K562 (cell line): ENCODE measurements around the gene PPP1R3C. TPM values are rescaled to one million over a fixed set of nuclear protein-coding genes. Genes with fewer than 3 reads are reported as not detected.

Experiments used
- ATAC-seq: fragments of 200-7000 bp; cut with Tn5 transposase; 3 replicates; pipeline ENCODE4 v1.9.1; 2020; ENCODE audit warnings: moderate library complexity
- BruUV-seq: library from RNA; stranded (reverse); fragments of 400-500 nt; replicated peaks from 2 replicates; lab custom pipeline; 2021; lab: Mats Ljungman, UMichigan
- CTCF ChIA-PET: fragments of 300-600 bp; formaldehyde crosslinking; extraction: SDS; loops from one replicate; lab custom pipeline; 2021; ENCODE audit warnings: low intra/inter-chr PET ratio; lab: Yijun Ruan, JAX
- POLR2A ChIA-PET: fragments of 300-600, 350-650 bp; sonication (Branson Sonifier 250); formaldehyde crosslinking; extraction: SDS; loops from one replicate; lab custom pipeline; 2021; ENCODE audit warnings: antibody characterized with exemption, inconsistent platforms; lab: Yijun Ruan, JAX
- DNase-seq, 4 experiments: peaks; one replicate each; pipeline versions ENCODE4 v3.0.0 to v3.0.0-alpha.2; 2011 to 2018; ENCODE audit warnings: low spot score in 3 of 4, mixed read lengths in 3 of 4; ENCODE audit errors: extremely low read depth in 1 of 4
- FAIRE-seq: peaks from 2 replicates; lab custom pipeline; 2011; peaks lifted over from hg19 to GRCh38; lab: Jason Lieb, UNC
- H2AFZ ChIP-seq: 2 replicates; pipeline ENCODE4 v1.6.0; 2011; ENCODE audit warnings: low read depth, low read length, control low read depth, inconsistent platforms
- H3K27ac ChIP-seq: fragments of 200-600 bp; 3 replicates; pipeline ENCODE4 v1.8.0; 2011; ENCODE audit warnings: low read depth, mild to moderate bottlenecking, control low read depth, inconsistent platforms, low read length, moderate library complexity, mixed read lengths; ENCODE audit errors: extremely low read depth
- H3K27me3 ChIP-seq, 2 experiments: fragments of 300-600 bp in 1 of 2; 2 replicates in 1 of 2; 3 replicates in 1 of 2; pipeline versions ENCODE4 v1.6.0 to v1.8.0; 2011; ENCODE audit warnings: inconsistent platforms in 2 of 2, low read length in 2 of 2, mild to moderate bottlenecking in 1 of 2, mixed read lengths in 1 of 2, moderate library complexity in 1 of 2; ENCODE audit not compliant: control insufficient read depth in 2 of 2, insufficient read depth in 2 of 2
- H3K36me3 ChIP-seq: fragments of 300-600 bp; 3 replicates; pipeline ENCODE4 v1.8.0; 2011; ENCODE audit warnings: mild to moderate bottlenecking, low read length, inconsistent platforms; ENCODE audit not compliant: control insufficient read depth, insufficient read depth
- H3K4me1 ChIP-seq, 2 experiments: fragments of 200-600 bp in 1 of 2; replicated peaks in 1 of 2; 2 replicates in 1 of 2; 3 replicates in 1 of 2; pipeline versions ENCODE4 v1.5.1 to v1.8.0; 2011; ENCODE audit warnings: inconsistent platforms in 2 of 2, low read length in 2 of 2, mild to moderate bottlenecking in 1 of 2, mixed read lengths in 1 of 2, moderate library complexity in 1 of 2; ENCODE audit not compliant: control insufficient read depth in 2 of 2, insufficient read depth in 2 of 2
- H3K4me2 ChIP-seq: 2 replicates; pipeline ENCODE4 v1.6.1; 2011; ENCODE audit warnings: low read length, control low read depth, inconsistent platforms, mixed read lengths; ENCODE audit not compliant: insufficient read depth
- H3K4me3 ChIP-seq: fragments of 200-600 bp; sonication (generic), shearing (Covaris generic); 2 replicates; pipeline ENCODE4 v1.5.1; 2016; ENCODE audit warnings: control low read depth, inconsistent platforms
- H3K79me2 ChIP-seq: fragments of 200-600 bp; 3 replicates; pipeline ENCODE4 v1.8.0; 2011; ENCODE audit warnings: low read length, inconsistent platforms; ENCODE audit not compliant: control insufficient read depth, insufficient read depth
- H3K9ac ChIP-seq, 2 experiments: 2 replicates each; pipeline versions ENCODE4 v1.6.0 to v1.6.1; 2011; ENCODE audit warnings: low read depth in 2 of 2, low read length in 2 of 2, control low read depth in 1 of 2, inconsistent platforms in 1 of 2, mild to moderate bottlenecking in 1 of 2, mixed read lengths in 1 of 2; ENCODE audit not compliant: insufficient read depth in 1 of 2
- H3K9me1 ChIP-seq: one replicate; pipeline ENCODE4 v1.6.0; 2011; ENCODE audit warnings: inconsistent platforms, mild to moderate bottlenecking, low read length, moderate library complexity; ENCODE audit not compliant: control insufficient read depth, insufficient read depth
- H3K9me3 ChIP-seq: replicated peaks from 2 replicates; pipeline ENCODE4 v1.5.1; 2011; ENCODE audit warnings: low read depth, low read length, inconsistent platforms; ENCODE audit not compliant: control insufficient read depth, insufficient read depth
- H4K20me1 ChIP-seq: replicated peaks from 2 replicates; pipeline ENCODE4 v1.6.1; 2011; ENCODE audit warnings: low read length, inconsistent platforms, mixed read lengths; ENCODE audit not compliant: control insufficient read depth, insufficient read depth
- CCNT2 ChIP-seq: IDR thresholded peaks from 2 replicates; pipeline ENCODE4 v1.6.1; 2011; ENCODE audit warnings: borderline replicate concordance, low read depth, mild to moderate bottlenecking, moderate library complexity, mixed read lengths, low read length; ENCODE audit not compliant: insufficient read length; ENCODE audit errors: extremely low read depth
- CHD1 ChIP-seq: fragments of 200-600 bp; sonication (generic); IDR thresholded peaks from one replicate; pipeline ENCODE4 v1.6.1; 2012; ENCODE audit warnings: mild to moderate bottlenecking, moderate library complexity, low read length, inconsistent platforms
- CREB3L1 ChIP-seq: fragments of 450-650 bp; IDR thresholded peaks from 2 replicates; pipeline ENCODE4 v1.6.1; 2014; ENCODE audit warnings: low read depth, mild to moderate bottlenecking, moderate library complexity, borderline replicate concordance
- CTBP1 ChIP-seq: fragments of 450-650 bp; IDR thresholded peaks from 2 replicates; pipeline ENCODE4 v1.6.1; 2016; ENCODE audit warnings: borderline replicate concordance
- CTCF ChIP-seq, 3 experiments: IDR thresholded peaks in 2 of 3; conservative IDR thresholded peaks in 1 of 3; 2 replicates each; pipeline ENCODE4 v1.5.1; 2011 to 2012; ENCODE audit warnings: low read length in 3 of 3, mild to moderate bottlenecking in 3 of 3, control low read depth in 2 of 3, improper control_type of control experiment in 1 of 3, inconsistent platforms in 1 of 3, low read depth in 1 of 3, mixed read lengths in 1 of 3, moderate library complexity in 1 of 3; ENCODE audit not compliant: insufficient read depth in 2 of 3
- DLX4 ChIP-seq: fragments of 250-450 bp; sonication (Bioruptor Pico); IDR thresholded peaks from 2 replicates; pipeline ENCODE4 v1.6.1; 2021; ENCODE audit warnings: mild to moderate bottlenecking
- ELF4 ChIP-seq: fragments of 450-650 bp; formaldehyde crosslinking; IDR thresholded peaks from 2 replicates; pipeline ENCODE4 v1.4.0; 2022; ENCODE audit warnings: missing genetic modification characterization
- FOXK1 ChIP-seq: sonication (generic); formaldehyde crosslinking; IDR thresholded peaks from 2 replicates; pipeline ENCODE4 v1.8.0; 2022; ENCODE audit warnings: missing genetic modification reagents, mild to moderate bottlenecking, borderline replicate concordance
- LEF1 ChIP-seq: fragments of 450-650 bp; IDR thresholded peaks from 2 replicates; pipeline ENCODE4 v1.6.1; 2016; ENCODE audit warnings: mild to moderate bottlenecking
- NEUROD1 ChIP-seq: fragments of 150-350 bp; IDR thresholded peaks from 2 replicates; pipeline ENCODE4 v1.6.1; 2014; ENCODE audit warnings: borderline replicate concordance, low read length, low read depth; ENCODE audit not compliant: partially characterized antibody
- NR2C2 ChIP-seq, 2 experiments: fragments of 200-800 bp in 1 of 2; sonication (Bioruptor generic) in 1 of 2; sonication (generic) in 1 of 2; formaldehyde crosslinking in 1 of 2; IDR thresholded peaks; 2 replicates each; pipeline versions ENCODE4 v1.6.1 to v1.8.0; 2016 to 2022; ENCODE audit warnings: mild to moderate bottlenecking in 1 of 2, missing compliant biosample characterization in 1 of 2, missing genetic modification characterization in 1 of 2, missing genetic modification reagents in 1 of 2
- RBM14 ChIP-seq: fragments of 200-400 bp; formaldehyde crosslinking; IDR thresholded peaks from 2 replicates; pipeline ENCODE4 v1.6.1; 2018; ENCODE audit warnings: low read depth, mild to moderate bottlenecking, low read length, moderate library complexity, borderline replicate concordance; ENCODE audit not compliant: insufficient read depth
- SAFB2 ChIP-seq: fragments of 200-400 bp; formaldehyde crosslinking; IDR thresholded peaks from 2 replicates; pipeline ENCODE4 v1.6.1; 2018; ENCODE audit warnings: borderline replicate concordance, low read length, low read depth, moderate library complexity; ENCODE audit not compliant: severe bottlenecking
- SIN3B ChIP-seq: fragments of 450-650 bp; IDR thresholded peaks from 2 replicates; pipeline ENCODE4 v1.6.1; 2017; ENCODE audit warnings: low read depth, mild to moderate bottlenecking, moderate library complexity
- SMARCE1 ChIP-seq: fragments of 450-650 bp; IDR thresholded peaks from 2 replicates; pipeline ENCODE4 v1.7.1; 2016; ENCODE audit warnings: mild to moderate bottlenecking
- SREBF2 ChIP-seq: sonication (generic); formaldehyde crosslinking; IDR thresholded peaks from 2 replicates; pipeline ENCODE4 v1.4.0; 2020; ENCODE audit warnings: mild to moderate bottlenecking, missing genetic modification reagents
- U2AF1 ChIP-seq: fragments of 200-400 bp; formaldehyde crosslinking; optimal IDR thresholded peaks from 2 replicates; pipeline ENCODE3; 2017; ENCODE audit warnings: mild to moderate bottlenecking, low read depth, low read length, moderate library complexity
- ZNF766 ChIP-seq: fragments of 200-800 bp; sonication (Bioruptor generic); conservative IDR thresholded peaks from 2 replicates; pipeline ENCODE4 v1.6.1; 2016; ENCODE audit warnings: missing genetic modification characterization, missing compliant biosample characterization
- WGBS: fragments of 100-300 bp; shearing (Covaris generic); methylation state at CpG from one replicate; pipeline ENCODE4 v1.1.6; 2016; ENCODE audit warnings: low coverage, mixed read lengths; ENCODE audit not compliant: insufficient coverage; ENCODE audit errors: missing lambda C conversion rate; 5-methylcytosine and 5-hydroxymethylcytosine counted together
- in situ Hi-C: fragments of 300-500 bp; cut with MboI; formaldehyde crosslinking; loops from 4 replicates; pipeline ENCODE4 v1.15.0; 2018; ENCODE audit warnings: inconsistent platforms, mixed read lengths
- intact Hi-C: fragments of 100-400 bp; cut with micrococcal nuclease; formaldehyde crosslinking; loops from 2 replicates; pipeline ENCODE4 v1.14.2; 2022
- polyA plus RNA-seq, 8 experiments: library from polyadenylated mRNA; depleted of rRNA in 4 of 8; stranded (reverse) in 5 of 8; unstranded in 3 of 8; fragments of >200 nt; fragmentation: Nextera tagmentation in 2 of 8; fragmentation: Illumina TruSeq in 1 of 8; extraction: Ambion mirVana in 2 of 8; extraction: Trizol in 1 of 8; gene quantifications; 2 replicates each; pipeline versions ENCODE4 v1.2.1 to v1.2.3, GENCODE V29; 2011 to 2014; ENCODE audit warnings: inconsistent platforms in 1 of 8, missing spikeins in 1 of 8
- total RNA-seq, 7 experiments: library from RNA; depleted of rRNA in 6 of 7; stranded (reverse); fragments of >200 nt in 6 of 7; fragmentation: Illumina TruSeq in 2 of 7; extraction: Trizol in 2 of 7; gene quantifications; 2 replicates each; pipeline versions ENCODE4 v1.2.1 to v1.2.3, GENCODE V29; 2011 to 2021; ENCODE audit warnings: low replicate concordance in 1 of 7

PPP1R3C gene
- total and polyA plus RNA-seq, 9 of the 15 experiments (the other 6 are each of a cell fraction or from before 2014, with no cell fraction given) = 0.06 to 0.24 (median 0.12) TPM; not detected in 3

- in situ Hi-C loops = no loop called here
- intact Hi-C loops = no loop called here
- peak; percentile 70 for FAIRE-seq
- Histone ChIP-seq H3K27me3 (no peaks in the 10 kb centered on the region), H3K9ac (no peak overlapping the region), H3K4me3 (no peak overlapping the region), H3K79me2 (no peaks in the 10 kb centered on the region), H4K20me1 (no peaks in the 10 kb centered on the region), H3K9me3 (no peaks in the 10 kb centered on the region), H3K4me2 (peak overlapping the region; percentile 65), H3K4me1 (peaks cover 0 to 6% of the 10 kb centered on the region in 2 experiments; a peak in 2 of 5 replicates), H2AFZ (peak overlapping the region; percentile 75), H3K9me1 (no peaks in the 10 kb centered on the region), H3K36me3 (no peaks in the 10 kb centered on the region), H3K27ac (peak overlapping the region; percentile 33; the same call in 1 of the 3 replicates)
- peak in 3 of 4 experiments; percentile 8 to 58 (median 27) for DNase-seq
- peak; percentile 88 for ATAC-seq
- BruUV-seq = no TSS peak
- ChIA-PET POLR2A (interaction anchor here (0.6 kb wide), 1 partner anchor 313 kb away, joined by 5 read pairs; no protein-coding TSS in a partner anchor), CTCF (no interaction called here)
- WGBS = 2% methylated on average over 4 of the region's 5 CpGs
- TF ChIP-seq NEUROD1 (no peak), ZNF766 (no peak), SREBF2 (CRISPR knock-in tag) (no peak), LEF1 (no peak), FOXK1 (CRISPR knock-in tag) (no peak), ELF4 (CRISPR knock-in tag) (no peak), CHD1 (no peak), CTCF (IDR thresholded peaks at IDR 0.05 in 2 of 3, conservative IDR thresholded peaks at IDR 0.05 in 1 of 3; ENCODE audit: insufficient read depth in 2 of 3, low read depth in 1 of 3, low read length in 3 of 3) (no peak), CREB3L1 (no peak), SAFB2 (no peak), DLX4 (no peak), CTBP1 (peak; percentile 88), RBM14 (no peak), U2AF1 (no peak), SMARCE1 (peak; percentile 29; the same call in 1 of the 2 replicates), NR2C2 (CRISPR knock-in tag; IDR thresholded peaks at IDR 0.05) (no peak), NR2C2 (tag; IDR thresholded peaks at IDR 0.05) (peak; percentile 36; the same call in 1 of the 2 replicates), CCNT2 (no peak), SIN3B (no peak)
Measured at GRCh38 chr10:91672021-91672608, 39.2 kb upstream of the PPP1R3C start.
